Bronchial epithelial cell (primary cell): ENCODE data around the gene PLEKHA5. TPM values are rescaled to one million over a fixed set of nuclear protein-coding genes. Genes with fewer than 3 reads are reported as not detected.
"Not testable (repeated sequence)": the region's sequence is repeated elsewhere in the genome, so short reads cannot be mapped to it uniquely, and the experiment has no call there.

Experiments
- DNase-seq: peaks from one replicate; pipeline ENCODE4 v3.0.0-alpha.2; 2010; ENCODE audit warnings: low read depth
- FAIRE-seq: peaks from 2 replicates; lab custom pipeline; 2011; peaks lifted over from hg19 to GRCh38; lab: Jason Lieb, UNC
- H3K27me3 ChIP-seq: 2 replicates; pipeline ENCODE4 v1.5.1; 2011; ENCODE audit warnings: low read length; ENCODE audit not compliant: control insufficient read depth, insufficient read depth
- H3K36me3 ChIP-seq: 2 replicates; pipeline ENCODE4 v1.5.1; 2011; ENCODE audit warnings: low read length; ENCODE audit not compliant: control insufficient read depth, insufficient read depth
- H3K4me3 ChIP-seq: 2 replicates; pipeline ENCODE4 v1.5.1; 2011; ENCODE audit warnings: mild to moderate bottlenecking, low read depth, low read length, control low read depth
- CTCF ChIP-seq: IDR thresholded peaks from 2 replicates; pipeline ENCODE4 v1.5.1; 2011; ENCODE audit warnings: mild to moderate bottlenecking, moderate library complexity, low read length, control low read depth, inconsistent platforms; ENCODE audit not compliant: insufficient read depth, severe bottlenecking
- total RNA-seq: library from RNA; depleted of rRNA; stranded (reverse); fragments of >200 nt; gene quantifications from 2 replicates; pipeline ENCODE4 v1.2.1, GENCODE V29; 2014

PLEKHA5 gene
- total RNA-seq, 1 donor from 2014 or later, result 24.0 TPM

GRCh38 chr12:19302100-19302640 lies 172.6 kb downstream of the PLEKHA5 start:
- DNase-seq (no peak), FAIRE-seq (no peak)
- no peaks in the 10 kb centered on the region for H3K27me3 ChIP-seq

GRCh38 chr12:19303496-19303895 lies 174.0 kb downstream of the PLEKHA5 start:
- FAIRE-seq, result no peak
- no peaks in the 10 kb centered on the region for H3K27me3 ChIP-seq
- peaks cover 2% of the 10 kb centered on the region for H3K36me3 ChIP-seq
- no peak for TF ChIP-seq CTCF
- no peak overlapping the region for H3K4me3 ChIP-seq
- DNase-seq, result no peak

More at GRCh38 chr12:19302100-19302640, 172.6 kb downstream of the PLEKHA5 start:
- TF ChIP-seq CTCF, result no peak
- H3K4me3 ChIP-seq, result no peak overlapping the region
- peaks cover 2% of the 10 kb centered on the region for H3K36me3 ChIP-seq

GRCh38 chr12:19304149-19304750 lies 174.7 kb downstream of the PLEKHA5 start:
- no peak for TF ChIP-seq CTCF
- no peak for FAIRE-seq
- no peak for DNase-seq
- Histone ChIP-seq H3K4me3 (no peak overlapping the region), H3K36me3 (peaks cover 2% of the 10 kb centered on the region), H3K27me3 (no peaks in the 10 kb centered on the region)

GRCh38 chr12:19305621-19306020 lies 176.1 kb downstream of the PLEKHA5 start:
- DNase-seq, H3K4me3 ChIP-seq, H3K27me3 ChIP-seq, H3K36me3 ChIP-seq, FAIRE-seq: not testable (repeated sequence)

- Histone ChIP-seq H3K27me3 (no peaks in the 10 kb centered on the region), H3K4me3 (no peak overlapping the region), H3K36me3 (peaks cover 2% of the 10 kb centered on the region)
- DNase-seq (no peak), FAIRE-seq (no peak)
- TF ChIP-seq CTCF, result no peak
Observed at GRCh38 chr12:19306366-19306765, 176.8 kb downstream of the PLEKHA5 start.

GRCh38 chr12:19307451-19307850 lies 177.9 kb downstream of the PLEKHA5 start:
- TF ChIP-seq CTCF, result no peak
- no peak for FAIRE-seq
- no peak for DNase-seq
- Histone ChIP-seq H3K27me3 (no peaks in the 10 kb centered on the region), H3K4me3 (no peak overlapping the region), H3K36me3 (peaks cover 2% of the 10 kb centered on the region)
